ENCODE results near the gene METTL27. TPM values are rescaled to one million over a fixed set of nuclear protein-coding genes. Genes with fewer than 3 reads are reported as not detected.

The METTL27 gene
- total and polyA plus RNA-seq, 2 of the 8 experiments (the other 6 are each of a cell fraction or from before 2014, with no cell fraction given): 6.2 to 12.0 TPM

DNA sequence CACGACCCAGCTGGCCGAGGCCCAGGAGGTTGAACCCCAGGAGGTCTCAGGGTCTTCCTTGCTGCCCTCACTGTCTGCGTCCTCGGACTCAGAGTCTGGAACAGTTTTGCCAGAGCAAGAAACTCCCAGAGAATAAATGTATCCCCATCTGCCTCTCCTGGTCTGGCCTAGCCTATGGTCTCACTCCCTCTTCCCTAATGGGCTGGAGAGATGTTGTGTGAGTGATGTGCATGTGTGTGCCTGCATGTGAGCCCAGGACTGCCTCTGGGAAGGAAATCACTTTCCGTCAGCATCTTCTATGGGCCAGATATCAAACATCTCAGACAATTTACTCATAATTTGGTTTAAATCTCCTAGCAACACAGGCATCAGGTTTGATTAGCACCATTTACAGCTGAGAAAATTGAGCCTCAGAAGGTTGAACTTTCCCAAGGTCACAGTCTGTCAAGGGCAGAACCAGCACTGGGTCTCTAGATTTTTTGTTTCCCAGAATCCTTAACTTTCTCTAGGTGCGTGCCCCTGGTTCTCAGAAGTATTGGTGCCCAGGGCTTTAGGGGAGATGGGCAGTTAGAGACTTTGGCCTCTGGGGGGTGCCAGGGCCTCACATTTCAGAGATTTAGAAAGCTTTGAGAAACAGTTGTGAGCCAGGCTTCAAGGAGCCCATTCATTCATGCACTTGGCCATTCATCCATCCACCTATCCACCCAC lies 23.6 kb upstream of the METTL27 start:
- H4K5ac ChIP-seq (ENCODE audit: insufficient read length, low read depth, low read length): no peak overlapping the region
- H3K23me2 ChIP-seq (ENCODE audit: low read depth, low read length): peaks cover 12% of the 10 kb centered on the region; the same call in 1 of the 2 replicates
- H2AK5ac ChIP-seq (ENCODE audit: low read depth, low read length): no peak overlapping the region
- ChIA-PET POLR2A (ENCODE audit: partially characterized antibody) (interaction anchor here (1.3 kb wide), 1 partner anchor 125 kb away, joined by 3 read pairs; no protein-coding TSS in a partner anchor), CTCF (ENCODE audit: partially characterized antibody) (interaction anchor here (0.6 to 4.9 kb wide), 20 partner anchors 8 to 341 kb away, joined by 3 to 43 read pairs (median 4); partner anchors contain the start of gene ELN)
- H3K27ac ChIP-seq (ENCODE audit: low read depth, low read length): no peak overlapping the region
- H2BK20ac ChIP-seq (ENCODE audit: low read length): no peak overlapping the region
- no peak overlapping the region for H2BK5ac ChIP-seq (ENCODE audit: low read depth, low read length)
- no peak overlapping the region for H3K23ac ChIP-seq (ENCODE audit: insufficient read length)
- H3K79me2 ChIP-seq (ENCODE audit: control insufficient read depth in 1 of 2, insufficient read depth in 2 of 2, low read length in 2 of 2): no peaks in the 10 kb centered on the region
- H3K9ac ChIP-seq (replicated peaks in 1 of 4; ENCODE audit: extremely low read depth in 1 of 4, low read depth in 3 of 4, low read length in 3 of 4): no peak overlapping the region
- WGBS, 2 experiments (ENCODE audit: extremely low coverage in 1 of 2, insufficient coverage in 1 of 2, insufficient read length in 1 of 2, insufficient replicate concordance in 2 of 2, low coverage in 1 of 2, low lambda C conversion rate in 2 of 2, missing lambda C conversion rate in 1 of 2): 89% methylated on average over 6 of the region's 6 CpGs; no CpG with 5 or more reads in 1 of the 2 experiments
- peaks cover 3 to 15% (median 12%) of the 10 kb centered on the region in 4 experiments for H3K4me1 ChIP-seq (replicated peaks in 1 of 4; ENCODE audit: control insufficient read depth in 3 of 4, insufficient read depth in 4 of 4, low read length in 3 of 4)
- 0 out of 2 replicates have a peak overlapping the region, but pooled peaks have one; percentile 36 for H4K8ac ChIP-seq (ENCODE audit: extremely low read depth, insufficient read depth, low read length)
- no peak overlapping the region for H4K91ac ChIP-seq (replicated peaks; ENCODE audit: insufficient read length, low read length)
- no peak overlapping the region for H3K14ac ChIP-seq (ENCODE audit: insufficient read length)
- no peaks in the 10 kb centered on the region for H3K27me3 ChIP-seq (replicated peaks in 1 of 4; ENCODE audit: control insufficient read depth in 3 of 4, extremely low read depth in 1 of 4, insufficient read depth in 3 of 4, low read length in 3 of 4)
- peak; percentile 39 for FAIRE-seq
- no peak overlapping the region for H2BK15ac ChIP-seq (ENCODE audit: low read length)
- no peaks in the 10 kb centered on the region for H3K36me3 ChIP-seq (ENCODE audit: control insufficient read depth in 2 of 4, insufficient read depth in 4 of 4, low read length in 3 of 4)
- H3K4ac ChIP-seq (replicated peaks; ENCODE audit: insufficient read length, low read depth, low read length): no peak overlapping the region
- H3K79me1 ChIP-seq (ENCODE audit: low read depth, low read length): no peaks in the 10 kb centered on the region
- no peak overlapping the region for H2AFZ ChIP-seq (ENCODE audit: low read length)
- H3K56ac ChIP-seq (replicated peaks; ENCODE audit: insufficient read length, low read depth, low read length): peak overlapping the region; percentile 24
- H3K18ac ChIP-seq (ENCODE audit: extremely low read depth, low read length): no peak overlapping the region
- DNase-seq (ENCODE audit: low read depth in 1 of 2, low spot score in 2 of 2): peak in 1 of 2 experiments; percentile 58
- 0 out of 2 replicates have a peak overlapping the region, but pooled peaks have one; percentile 39 for H2BK12ac ChIP-seq (ENCODE audit: low read depth, low read length)
- no peak overlapping the region for H2BK120ac ChIP-seq (replicated peaks; ENCODE audit: low read depth, low read length)
- no peak overlapping the region for H3K4me3 ChIP-seq (ENCODE audit: extremely low read depth in 1 of 4, insufficient read depth in 2 of 4, low read depth in 3 of 4, low read length in 4 of 4)
- peaks cover 0 to 1% of the 10 kb centered on the region in 2 experiments for H4K20me1 ChIP-seq (replicated peaks in 1 of 2; ENCODE audit: control insufficient read depth in 1 of 2, insufficient read depth in 2 of 2, low read length in 2 of 2)
- no peaks in the 10 kb centered on the region for H3K9me3 ChIP-seq (ENCODE audit: insufficient read depth in 2 of 2, low read depth in 1 of 2, low read length in 1 of 2)
- H3K4me2 ChIP-seq (ENCODE audit: insufficient read depth in 1 of 2, low read depth in 2 of 2, low read length in 2 of 2): no peak overlapping the region
- TF ChIP-seq, protein P1, sequence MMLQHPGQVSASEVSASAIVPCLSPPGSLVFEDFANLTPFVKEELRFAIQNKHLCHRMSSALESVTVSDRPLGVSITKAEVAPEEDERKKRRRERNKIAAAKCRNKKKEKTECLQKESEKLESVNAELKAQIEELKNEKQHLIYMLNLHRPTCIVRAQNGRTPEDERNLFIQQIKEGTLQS (IDR thresholded peaks at IDR 0.05; ENCODE audit: insufficient read depth, low read depth, low read length): no peak
- TF ChIP-seq RAD21 (IDR thresholded peaks at IDR 0.05 in 1 of 2, conservative IDR thresholded peaks at IDR 0.05 in 1 of 2; ENCODE audit: low read depth in 2 of 2, low read length in 2 of 2) (peak; percentile 94 to 95), SAP30 (IDR thresholded peaks at IDR 0.05; ENCODE audit: insufficient read depth, insufficient replicate concordance, low read length) (no peak), TEAD4 (IDR thresholded peaks at IDR 0.05; ENCODE audit: low read depth, low read length) (no peak), CHD1 (IDR thresholded peaks at IDR 0.05; ENCODE audit: low read depth, low read length) (no peak), GTF2F1 (IDR thresholded peaks at IDR 0.05; ENCODE audit: borderline replicate concordance, low read depth, low read length) (no peak), JUND (IDR thresholded peaks at IDR 0.05; ENCODE audit: low read length) (no peak), GABPA (IDR thresholded peaks at IDR 0.05; ENCODE audit: borderline replicate concordance, insufficient read depth, low read length) (no peak), RFX5 (IDR thresholded peaks at IDR 0.05; ENCODE audit: borderline replicate concordance, low read depth, low read length) (no peak), CTBP2 (IDR thresholded peaks at IDR 0.05; ENCODE audit: borderline replicate concordance, insufficient read depth, insufficient read length, low read length) (no peak), ZNF274 (IDR thresholded peaks at IDR 0.05; ENCODE audit: borderline replicate concordance, extremely low read depth, low read length) (no peak)

Data from H1 (cell line).